Panc1 (cell line): ENCODE data around the gene PPFIA1. TPM values are rescaled to one million over a fixed set of nuclear protein-coding genes. Genes with fewer than 3 reads are reported as not detected.
A peak's percentile ranks its signal among the peaks of the same experiment; 100 is the strongest.

Source experiments
- ATAC-seq: fragments of 200-7000 bp; cut with Tn5 transposase; 2 replicates; pipeline ENCODE4 v1.9.1; 2020; ENCODE audit warnings: mild to moderate bottlenecking, moderate library complexity
- BruUV-seq: library from RNA; stranded (reverse); fragments of 400-500 nt; replicated peaks from 2 replicates; lab custom pipeline; 2021; lab: Mats Ljungman, UMichigan
- CTCF ChIA-PET: fragments of 300-600 bp; sonication (Branson Sonifier 250); formaldehyde crosslinking; loops from one replicate; lab custom pipeline; 2022; ENCODE audit warnings: antibody characterized with exemption; lab: Charles Lee
- POLR2A ChIA-PET: fragments of 300-600 bp; sonication (Branson Sonifier 250); formaldehyde crosslinking; loops from one replicate; lab custom pipeline; 2022; ENCODE audit warnings: antibody characterized with exemption; lab: Charles Lee
- DNase-seq: peaks from one replicate; pipeline ENCODE4 v3.0.0-alpha.2; 2010; ENCODE audit warnings: low read depth, low spot score
- H3K27ac ChIP-seq: 2 replicates; pipeline ENCODE4 v1.5.1; 2011; ENCODE audit warnings: mild to moderate bottlenecking, low read length, inconsistent platforms
- H3K27me3 ChIP-seq: fragments of 200-500 bp; sonication (Bioruptor generic); 2 replicates; pipeline ENCODE4 v1.6.0; 2014; ENCODE audit warnings: low read length, inconsistent platforms; ENCODE audit not compliant: control insufficient read depth, insufficient read depth
- H3K36me3 ChIP-seq: fragments of 200-500 bp; sonication (Bioruptor generic); 2 replicates; pipeline ENCODE4 v1.5.1; 2014; ENCODE audit warnings: inconsistent platforms, mild to moderate bottlenecking, low read length, moderate library complexity; ENCODE audit not compliant: control insufficient read depth, insufficient read depth
- H3K4me1 ChIP-seq: 2 replicates; pipeline ENCODE4 v1.5.1; 2011; ENCODE audit warnings: inconsistent platforms, mild to moderate bottlenecking, low read length, moderate library complexity; ENCODE audit not compliant: control insufficient read depth, insufficient read depth
- H3K4me3 ChIP-seq, 2 experiments: 2 replicates each; pipeline ENCODE4 v1.5.1; 2011 to 2012; ENCODE audit warnings: low read depth in 2 of 2, low read length in 2 of 2, mild to moderate bottlenecking in 2 of 2, inconsistent platforms in 1 of 2, moderate library complexity in 1 of 2
- H3K9me3 ChIP-seq: fragments of 200-500 bp; sonication (Bioruptor generic); 2 replicates; pipeline ENCODE4 v1.5.1; 2014; ENCODE audit warnings: low read depth, mild to moderate bottlenecking, inconsistent platforms, low read length, moderate library complexity; ENCODE audit not compliant: control insufficient read depth, insufficient read depth
- CTCF ChIP-seq: fragments of 450-650 bp; IDR thresholded peaks from 2 replicates; pipeline ENCODE4 v1.5.1; 2017; ENCODE audit warnings: mild to moderate bottlenecking
- POLR2AphosphoS5 ChIP-seq: IDR thresholded peaks from 2 replicates; pipeline ENCODE4 v1.6.1; 2012; ENCODE audit warnings: mild to moderate bottlenecking, low read depth, low read length, moderate library complexity
- REST ChIP-seq, 2 experiments: IDR thresholded peaks; 2 replicates each; pipeline ENCODE4 v1.6.1; 2011 to 2012; ENCODE audit warnings: low read depth in 2 of 2, control low read depth in 1 of 2, low read length in 1 of 2, mild to moderate bottlenecking in 1 of 2, moderate library complexity in 1 of 2; ENCODE audit not compliant: insufficient read depth in 1 of 2
- SIN3A ChIP-seq: IDR thresholded peaks from 2 replicates; pipeline ENCODE4 v1.6.1; 2012; ENCODE audit warnings: low read depth, mild to moderate bottlenecking, low read length, moderate library complexity, borderline replicate concordance; ENCODE audit not compliant: insufficient read depth
- TCF7L2 ChIP-seq: IDR thresholded peaks from 2 replicates; pipeline ENCODE4 v1.6.1; 2011; ENCODE audit warnings: mild to moderate bottlenecking, low read depth, low read length, inconsistent platforms
- in situ Hi-C: cut with HindIII; loops from 2 replicates; pipeline ENCODE4 v1.10.0; 2016; ENCODE audit warnings: low sequenced_read_pairs, low pct_unique_long_range_greater_than_20kb
- intact Hi-C: fragments of 100-400 bp; cut with micrococcal nuclease; formaldehyde crosslinking; loops from one replicate; pipeline ENCODE4 v1.10.0; 2022; ENCODE audit not compliant: unreplicated experiment
- total RNA-seq: library from RNA; stranded (reverse); gene quantifications from one replicate; pipeline ENCODE4 v1.2.1, GENCODE V29; 2021; ENCODE audit not compliant: unreplicated experiment

PPFIA1 gene
- total RNA-seq, 1 experiment from 2014 or later, result 101 TPM

GRCh38 chr11:70230840-70231710 lies 39.4 kb upstream of the PPFIA1 start:
- Histone ChIP-seq H3K9me3 (no peaks in the 10 kb centered on the region; the same call in 1 of the 2 replicates), H3K4me3 (no peak overlapping the region), H3K36me3 (no peaks in the 10 kb centered on the region), H3K27ac (no peak overlapping the region), H3K27me3 (no peaks in the 10 kb centered on the region), H3K4me1 (peaks cover 13% of the 10 kb centered on the region)
- intact Hi-C loops (no loop called here), in situ Hi-C loops (no loop called here)
- ChIA-PET POLR2A (no interaction called here), CTCF (no interaction called here)
- DNase-seq (no peak), ATAC-seq (no peak)
- TF ChIP-seq TCF7L2 (no peak), POLR2AphosphoS5 (no peak), REST (IDR thresholded peaks at IDR 0.05; ENCODE audit: insufficient read depth in 1 of 2, low read depth in 2 of 2, low read length in 1 of 2) (no peak), CTCF (no peak), SIN3A (no peak)
- BruUV-seq, result no TSS peak

GRCh38 chr11:70233034-70233433 lies 37.5 kb upstream of the PPFIA1 start:
- in situ Hi-C loops, result no loop called here
- DNase-seq (no peak), ATAC-seq (no peak)
- TF ChIP-seq POLR2AphosphoS5, result no peak
- no peak for TF ChIP-seq SIN3A
- TF ChIP-seq REST (IDR thresholded peaks at IDR 0.05; ENCODE audit: insufficient read depth in 1 of 2, low read depth in 2 of 2, low read length in 1 of 2), result no peak
- TF ChIP-seq TCF7L2, result no peak
- no peak for TF ChIP-seq CTCF
- ChIA-PET POLR2A (no interaction called here), CTCF (interaction anchor here (0.9 kb wide), 1 partner anchor 19 kb away, joined by 3 read pairs; no protein-coding TSS in a partner anchor)
- H3K9me3 ChIP-seq, result no peaks in the 10 kb centered on the region; the same call in 1 of the 2 replicates
- no peak overlapping the region for H3K4me3 ChIP-seq
- no peaks in the 10 kb centered on the region for H3K36me3 ChIP-seq
- intact Hi-C loops, result no loop called here
- no peaks in the 10 kb centered on the region for H3K27me3 ChIP-seq
- H3K27ac ChIP-seq, result peak overlapping the region; percentile 78
- no TSS peak for BruUV-seq
- H3K4me1 ChIP-seq, result peaks cover 13% of the 10 kb centered on the region
